HepG2 (cell line): ENCODE data around the gene GADD45GIP1. TPM values are rescaled to one million over a fixed set of nuclear protein-coding genes. Genes with fewer than 3 reads are reported as not detected.
A peak's percentile ranks its signal among the peaks of the same experiment; 100 is the strongest.

Experiments
- ARNT ChIP-seq: fragments of 450-650 bp; IDR thresholded peaks from 2 replicates; pipeline ENCODE4 v1.6.1; 2017
- DMAP1 ChIP-seq: IDR thresholded peaks from 2 replicates; pipeline ENCODE4 v1.6.1; 2016
- DPF2 ChIP-seq: sonication (generic); formaldehyde crosslinking; IDR thresholded peaks from 2 replicates; pipeline ENCODE4 v1.4.0; 2020; ENCODE audit warnings: mild to moderate bottlenecking, low read depth, missing genetic modification reagents, borderline replicate concordance
- EEA1 ChIP-seq: sonication (generic); formaldehyde crosslinking; IDR thresholded peaks from 2 replicates; pipeline ENCODE4 v1.5.1; 2020; ENCODE audit warnings: mild to moderate bottlenecking, missing genetic modification reagents, borderline replicate concordance
- ETV6 ChIP-seq: sonication (generic); formaldehyde crosslinking; conservative IDR thresholded peaks from 2 replicates; pipeline ENCODE4 v1.4.0; 2020; ENCODE audit warnings: missing genetic modification reagents
- HMGA1 ChIP-seq: sonication (generic); formaldehyde crosslinking; conservative IDR thresholded peaks from 2 replicates; pipeline ENCODE4 v1.4.0; 2020; ENCODE audit warnings: missing genetic modification reagents
- KLF9 ChIP-seq: IDR thresholded peaks from 2 replicates; pipeline ENCODE4 v1.6.1; 2016; ENCODE audit warnings: low read depth
- MED1 ChIP-seq: sonication (generic); formaldehyde crosslinking; IDR thresholded peaks from 2 replicates; pipeline ENCODE4 v1.4.0; 2020; ENCODE audit warnings: missing genetic modification reagents
- NFIC ChIP-seq: IDR thresholded peaks from 2 replicates; pipeline ENCODE4 v1.6.1; 2012; ENCODE audit warnings: mild to moderate bottlenecking, low read length, inconsistent platforms
- NR1H2 ChIP-seq: sonication (generic); formaldehyde crosslinking; IDR thresholded peaks from 2 replicates; pipeline ENCODE4 v1.8.1; 2022; ENCODE audit warnings: low read depth, missing genetic modification reagents, borderline replicate concordance
- ONECUT2 ChIP-seq: sonication (generic); formaldehyde crosslinking; IDR thresholded peaks from 2 replicates; pipeline ENCODE4 v1.4.0; 2020; ENCODE audit warnings: missing genetic modification reagents
- SIX1 ChIP-seq: sonication (generic); formaldehyde crosslinking; IDR thresholded peaks from 2 replicates; pipeline ENCODE4 v1.4.0; 2020; ENCODE audit warnings: missing genetic modification reagents, borderline replicate concordance
- SUZ12 ChIP-seq: fragments of 150-350 bp; IDR thresholded peaks from 2 replicates; pipeline ENCODE4 v1.6.1; 2014; ENCODE audit warnings: low read depth, low read length
- ZFAT ChIP-seq: sonication (generic); formaldehyde crosslinking; conservative IDR thresholded peaks from 2 replicates; pipeline ENCODE4 v1.8.1; 2023; ENCODE audit warnings: missing genetic modification reagents, inconsistent platforms
- ZFP82 ChIP-seq: sonication (generic); formaldehyde crosslinking; IDR thresholded peaks from 2 replicates; pipeline ENCODE4 v1.5.1; 2020; ENCODE audit warnings: mild to moderate bottlenecking, missing genetic modification reagents, borderline replicate concordance
- ZNF207 ChIP-seq: fragments of 450-650 bp; IDR thresholded peaks from 2 replicates; pipeline ENCODE4 v1.6.1; 2016; ENCODE audit warnings: antibody characterized with exemption, borderline replicate concordance
- ZNF30 ChIP-seq: sonication (generic); formaldehyde crosslinking; IDR thresholded peaks from 2 replicates; pipeline ENCODE4 v1.5.0; 2020; ENCODE audit warnings: mild to moderate bottlenecking, missing genetic modification reagents
- ZNF326 ChIP-seq: sonication (generic); formaldehyde crosslinking; IDR thresholded peaks from 2 replicates; pipeline ENCODE4 v1.4.0; 2020; ENCODE audit warnings: missing genetic modification reagents, borderline replicate concordance
- ZNF563 ChIP-seq: sonication (generic); formaldehyde crosslinking; IDR thresholded peaks from 2 replicates; pipeline ENCODE4 v1.8.0; 2022; ENCODE audit warnings: mild to moderate bottlenecking, moderate library complexity, missing genetic modification reagents
- ZNF790 ChIP-seq: sonication (generic); formaldehyde crosslinking; IDR thresholded peaks from 2 replicates; pipeline ENCODE4 v1.8.0; 2022; ENCODE audit warnings: missing genetic modification reagents, mild to moderate bottlenecking, borderline replicate concordance
- ZNF883 ChIP-seq: sonication (generic); formaldehyde crosslinking; IDR thresholded peaks from 2 replicates; pipeline ENCODE4 v1.5.1; 2020; ENCODE audit warnings: mild to moderate bottlenecking, missing genetic modification reagents; ENCODE audit errors: not compliant biosample characterization
- polyA plus RNA-seq, 8 experiments: library from polyadenylated mRNA; depleted of rRNA in 3 of 8; stranded (reverse) in 7 of 8; unstranded in 1 of 8; fragments of >200 nt; fragmentation: Illumina TruSeq in 4 of 8; extraction: Trizol in 4 of 8; gene quantifications; 2 replicates each; pipeline versions ENCODE4 v1.2.1 to v1.2.3, GENCODE V29; 2011 to 2016; ENCODE audit warnings: low read depth in 4 of 8, missing spikeins in 1 of 8, mixed read lengths in 1 of 8; ENCODE audit not compliant: insufficient read depth in 1 of 8
- total RNA-seq, 5 experiments: library from RNA; depleted of rRNA; stranded (reverse); fragments of >200 nt; fragmentation: Illumina TruSeq; extraction: Trizol; gene quantifications; 2 replicates each; pipeline ENCODE4 v1.2.3, GENCODE V29; 2016; ENCODE audit warnings: low read depth in 1 of 5
- TF ChIP-seq, protein P1 (sequence below): sonication (generic); formaldehyde crosslinking; IDR thresholded peaks from 2 replicates; pipeline ENCODE4 v1.4.0; 2020; ENCODE audit warnings: mild to moderate bottlenecking, missing genetic modification reagents
- TF ChIP-seq, protein P2 (sequence below), 2 experiments: sonication (generic) in 1 of 2; formaldehyde crosslinking in 1 of 2; IDR thresholded peaks; 2 replicates each; pipeline versions ENCODE4 v1.4.0 to v1.6.1; 2018 to 2020; ENCODE audit warnings: missing genetic modification reagents in 2 of 2, borderline replicate concordance in 1 of 2, low read depth in 1 of 2, mild to moderate bottlenecking in 1 of 2, missing biosample characterization in 1 of 2
- TF ChIP-seq, protein P3 (sequence below): sonication (generic); formaldehyde crosslinking; IDR thresholded peaks from 2 replicates; pipeline ENCODE4 v1.4.0; 2020; ENCODE audit warnings: missing genetic modification reagents
- TF ChIP-seq, protein P4 (sequence below): sonication (generic); formaldehyde crosslinking; IDR thresholded peaks from 2 replicates; pipeline ENCODE4 v1.4.0; 2020; ENCODE audit warnings: missing genetic modification reagents
- TF ChIP-seq, protein P5 (sequence below): sonication (generic); formaldehyde crosslinking; IDR thresholded peaks from 2 replicates; pipeline ENCODE4 v1.8.0; 2022; ENCODE audit warnings: missing genetic modification reagents, low read depth, mild to moderate bottlenecking, borderline replicate concordance

The GADD45GIP1 gene
- total and polyA plus RNA-seq, 2 of the 13 experiments (the other 11 are each of a cell fraction or from before 2014, with no cell fraction given): 24.6 to 30.7 TPM

DNA sequence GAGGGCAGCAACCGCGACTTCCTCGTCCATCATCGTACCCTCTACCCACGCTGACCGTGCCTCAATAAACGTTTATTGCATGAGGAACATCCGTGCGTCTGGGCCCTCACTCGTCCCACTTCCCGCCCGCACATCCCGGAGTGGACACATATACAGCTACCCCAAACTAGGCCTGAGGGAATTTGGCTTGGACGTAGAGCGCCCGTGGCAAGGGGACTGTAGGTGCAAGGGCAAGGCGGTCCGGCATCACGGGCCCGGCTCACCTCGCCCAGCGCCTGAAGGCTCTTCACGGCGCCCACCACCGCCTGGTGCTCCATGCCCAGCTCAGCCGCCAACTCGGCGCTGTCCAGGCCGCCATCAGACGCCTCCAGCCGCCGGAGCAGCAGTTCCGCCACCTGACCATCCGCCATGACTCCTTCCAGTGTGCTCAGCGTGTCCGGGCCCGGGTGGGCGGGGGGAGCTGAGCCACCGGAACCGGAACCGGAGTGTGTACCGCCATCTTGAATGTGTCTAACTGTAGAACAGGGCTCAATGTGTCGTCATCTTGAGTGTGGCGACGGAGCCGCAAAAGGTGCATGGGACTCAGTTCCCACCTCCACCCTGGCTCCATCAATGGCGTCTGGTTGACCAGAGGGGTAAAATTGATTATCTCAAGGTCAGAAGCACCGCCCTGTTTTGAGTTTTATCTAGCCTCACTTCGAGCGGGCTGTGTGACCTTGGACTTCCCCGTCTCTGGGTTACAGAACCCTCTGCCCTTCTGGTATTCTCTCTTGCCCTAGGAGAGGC, 23.5 kb downstream of the GADD45GIP1 start, which contains the start of gene FARSA (continued):
- TF ChIP-seq ZNF563 (peak; percentile 88; the same call in 1 of the 2 replicates), ZNF326 (CRISPR knock-in tag) (no peak), MED1 (no peak; the same call in none of the 2 replicates), DPF2 (CRISPR knock-in tag) (no peak), SUZ12 (no peak), ONECUT2 (CRISPR knock-in tag) (no peak), ETV6 (CRISPR knock-in tag) (no peak), ZNF30 (no peak), ZFP82 (CRISPR knock-in tag) (no peak), DMAP1 (peak; percentile 97), KLF9 (CRISPR knock-in tag) (0 out of 2 replicates have a peak, but pooled peaks have one; percentile 34), ZNF790 (CRISPR knock-in tag) (peak; percentile 70; the same call in 1 of the 2 replicates), ZFAT (CRISPR knock-in tag) (no peak), ZNF883 (peak; percentile 69), ZNF207 (no peak), HMGA1 (CRISPR knock-in tag) (no peak), SIX1 (CRISPR knock-in tag) (peak; percentile 24; the same call in 1 of the 2 replicates), ARNT (no peak), NR1H2 (CRISPR knock-in tag) (no peak), EEA1 (CRISPR knock-in tag) (no peak), NFIC (no peak)
- TF ChIP-seq, protein P1, sequence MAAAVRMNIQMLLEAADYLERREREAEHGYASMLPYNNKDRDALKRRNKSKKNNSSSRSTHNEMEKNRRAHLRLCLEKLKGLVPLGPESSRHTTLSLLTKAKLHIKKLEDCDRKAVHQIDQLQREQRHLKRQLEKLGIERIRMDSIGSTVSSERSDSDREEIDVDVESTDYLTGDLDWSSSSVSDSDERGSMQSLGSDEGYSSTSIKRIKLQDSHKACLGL (CRISPR knock-in tag): no peak
- TF ChIP-seq, protein P2, sequence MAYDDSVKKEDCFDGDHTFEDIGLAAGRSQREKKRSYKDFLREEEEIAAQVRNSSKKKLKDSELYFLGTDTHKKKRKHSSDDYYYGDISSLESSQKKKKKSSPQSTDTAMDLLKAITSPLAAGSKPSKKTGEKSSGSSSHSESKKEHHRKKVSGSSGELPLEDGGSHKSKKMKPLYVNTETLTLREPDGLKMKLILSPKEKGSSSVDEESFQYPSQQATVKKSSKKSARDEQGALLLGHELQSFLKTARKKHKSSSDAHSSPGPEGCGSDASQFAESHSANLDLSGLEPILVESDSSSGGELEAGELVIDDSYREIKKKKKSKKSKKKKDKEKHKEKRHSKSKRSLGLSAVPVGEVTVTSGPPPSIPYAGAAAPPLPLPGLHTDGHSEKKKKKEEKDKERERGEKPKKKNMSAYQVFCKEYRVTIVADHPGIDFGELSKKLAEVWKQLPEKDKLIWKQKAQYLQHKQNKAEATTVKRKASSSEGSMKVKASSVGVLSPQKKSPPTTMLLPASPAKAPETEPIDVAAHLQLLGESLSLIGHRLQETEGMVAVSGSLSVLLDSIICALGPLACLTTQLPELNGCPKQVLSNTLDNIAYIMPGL (CRISPR knock-in tag; IDR thresholded peaks at IDR 0.05; ENCODE audit: borderline replicate concordance in 1 of 2, low read depth in 1 of 2): peak; percentile 79 to 84; a peak in 3 of 4 replicates
- TF ChIP-seq, protein P3, sequence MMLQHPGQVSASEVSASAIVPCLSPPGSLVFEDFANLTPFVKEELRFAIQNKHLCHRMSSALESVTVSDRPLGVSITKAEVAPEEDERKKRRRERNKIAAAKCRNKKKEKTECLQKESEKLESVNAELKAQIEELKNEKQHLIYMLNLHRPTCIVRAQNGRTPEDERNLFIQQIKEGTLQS: 0 out of 2 replicates have a peak, but pooled peaks have one; percentile 36
- TF ChIP-seq, protein P4, sequence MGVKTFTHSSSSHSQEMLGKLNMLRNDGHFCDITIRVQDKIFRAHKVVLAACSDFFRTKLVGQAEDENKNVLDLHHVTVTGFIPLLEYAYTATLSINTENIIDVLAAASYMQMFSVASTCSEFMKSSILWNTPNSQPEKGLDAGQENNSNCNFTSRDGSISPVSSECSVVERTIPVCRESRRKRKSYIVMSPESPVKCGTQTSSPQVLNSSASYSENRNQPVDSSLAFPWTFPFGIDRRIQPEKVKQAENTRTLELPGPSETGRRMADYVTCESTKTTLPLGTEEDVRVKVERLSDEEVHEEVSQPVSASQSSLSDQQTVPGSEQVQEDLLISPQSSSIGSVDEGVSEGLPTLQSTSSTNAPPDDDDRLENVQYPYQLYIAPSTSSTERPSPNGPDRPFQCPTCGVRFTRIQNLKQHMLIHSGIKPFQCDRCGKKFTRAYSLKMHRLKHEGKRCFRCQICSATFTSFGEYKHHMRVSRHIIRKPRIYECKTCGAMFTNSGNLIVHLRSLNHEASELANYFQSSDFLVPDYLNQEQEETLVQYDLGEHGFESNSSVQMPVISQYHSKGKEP (CRISPR knock-in tag): no peak
- TF ChIP-seq, protein P5, sequence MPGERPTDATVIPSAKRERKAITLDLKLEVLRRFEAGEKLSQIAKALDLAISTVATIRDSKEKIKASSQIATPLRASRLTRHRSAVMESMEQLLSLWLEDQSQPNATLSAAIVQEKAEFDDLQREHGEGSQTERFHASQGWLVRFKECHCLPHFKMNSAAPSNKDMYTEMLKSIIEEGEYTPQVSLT: no peak
